Mesothelial cell of epicardium (in vitro differentiated cells): ENCODE results near the gene THSD7A. TPM values are rescaled to one million over a fixed set of nuclear protein-coding genes. Genes with fewer than 3 reads are reported as not detected.

ENCODE experiments used
- DNase-seq, 2 experiments: peaks; one replicate each; pipeline ENCODE4 v3.0.0; 2021; ENCODE audit warnings: low spot score in 2 of 2; ENCODE audit not compliant: unreplicated experiment in 2 of 2
- H3K27ac Mint-ChIP-seq: 2 replicates; pipeline ENCODE4 v1.8.0; 2021; ENCODE audit warnings: mixed read lengths
- H3K27me3 Mint-ChIP-seq: 2 replicates; pipeline ENCODE4 v1.8.0; 2021; ENCODE audit warnings: low read depth, mixed read lengths
- H3K36me3 Mint-ChIP-seq: 2 replicates; pipeline ENCODE4 v1.8.0; 2021; ENCODE audit warnings: mixed read lengths
- H3K4me1 Mint-ChIP-seq: 2 replicates; pipeline ENCODE4 v1.8.0; 2021; ENCODE audit warnings: mixed read lengths
- H3K4me3 Mint-ChIP-seq: 2 replicates; pipeline ENCODE4 v1.8.0; 2021; ENCODE audit warnings: mild to moderate bottlenecking, moderate library complexity, mixed read lengths
- H3K9me3 Mint-ChIP-seq: 2 replicates; pipeline ENCODE4 v1.8.0; 2021; ENCODE audit warnings: mixed read lengths
- total RNA-seq: library from RNA; stranded (reverse); gene quantifications from 3 replicates; pipeline ENCODE4 v1.2.1, GENCODE V29; 2021
- TF ChIP-seq, protein P1 (sequence below): fragments of 200-600 bp; sonication (generic); IDR thresholded peaks from one replicate; pipeline ENCODE4 v1.5.0; 2021; ENCODE audit warnings: antibody characterized with exemption; ENCODE audit not compliant: unreplicated experiment

Gene THSD7A
- total RNA-seq, 1 donor from 2014 or later: 13.4 TPM

DNA sequence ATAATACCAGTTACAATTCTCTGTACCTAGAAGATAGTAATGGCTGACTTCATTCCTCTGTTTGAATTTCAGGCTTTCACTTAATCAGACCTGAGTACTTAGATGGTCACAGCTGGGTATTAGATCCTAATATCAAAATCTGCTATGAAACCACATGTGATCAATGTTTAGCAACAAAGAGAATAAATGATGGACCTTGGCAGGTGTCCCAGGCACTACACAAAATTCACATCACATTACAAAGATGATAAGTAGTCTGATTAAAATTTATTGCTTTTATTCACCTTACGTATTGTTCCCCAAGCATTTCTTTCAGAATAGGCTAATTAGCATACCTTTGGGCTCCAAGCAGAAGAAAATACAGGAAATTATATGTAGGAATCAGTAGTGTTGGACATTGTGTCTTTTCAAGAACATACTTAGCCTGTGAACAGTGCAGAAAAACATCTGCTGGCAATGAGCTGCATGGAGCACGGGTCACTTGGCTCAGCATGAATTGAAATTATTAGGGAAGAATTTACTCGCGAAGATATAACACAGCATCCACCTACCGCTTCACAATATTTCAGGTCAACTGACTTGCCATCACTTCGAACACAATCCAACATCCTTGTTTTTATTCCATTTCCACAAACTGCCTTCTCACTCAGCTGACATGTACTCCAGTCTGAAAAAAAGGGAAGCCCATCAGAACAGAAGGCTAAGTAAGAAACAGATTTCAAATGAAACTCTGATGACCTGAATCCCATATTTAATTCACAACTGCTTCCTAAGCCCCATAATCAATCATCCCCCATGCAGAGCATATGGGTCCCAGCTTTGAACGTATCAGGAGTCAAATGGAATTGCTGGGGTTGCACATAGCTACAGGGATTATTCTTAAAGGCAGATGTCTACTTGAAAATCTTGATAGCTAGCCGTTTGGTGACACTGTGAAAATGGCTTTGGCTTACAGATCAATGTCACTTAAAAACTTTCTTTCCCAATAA, 421.0 kb downstream of the THSD7A start:
- Mint-ChIP-seq H3K9me3 (peaks cover 18% of the 10 kb centered on the region), H3K36me3 (peaks cover 19% of the 10 kb centered on the region), H3K27ac (no peak overlapping the region), H3K4me3 (no peak overlapping the region), H3K4me1 (peaks cover 8% of the 10 kb centered on the region), H3K27me3 (no peaks in the 10 kb centered on the region)
- TF ChIP-seq, protein P1, sequence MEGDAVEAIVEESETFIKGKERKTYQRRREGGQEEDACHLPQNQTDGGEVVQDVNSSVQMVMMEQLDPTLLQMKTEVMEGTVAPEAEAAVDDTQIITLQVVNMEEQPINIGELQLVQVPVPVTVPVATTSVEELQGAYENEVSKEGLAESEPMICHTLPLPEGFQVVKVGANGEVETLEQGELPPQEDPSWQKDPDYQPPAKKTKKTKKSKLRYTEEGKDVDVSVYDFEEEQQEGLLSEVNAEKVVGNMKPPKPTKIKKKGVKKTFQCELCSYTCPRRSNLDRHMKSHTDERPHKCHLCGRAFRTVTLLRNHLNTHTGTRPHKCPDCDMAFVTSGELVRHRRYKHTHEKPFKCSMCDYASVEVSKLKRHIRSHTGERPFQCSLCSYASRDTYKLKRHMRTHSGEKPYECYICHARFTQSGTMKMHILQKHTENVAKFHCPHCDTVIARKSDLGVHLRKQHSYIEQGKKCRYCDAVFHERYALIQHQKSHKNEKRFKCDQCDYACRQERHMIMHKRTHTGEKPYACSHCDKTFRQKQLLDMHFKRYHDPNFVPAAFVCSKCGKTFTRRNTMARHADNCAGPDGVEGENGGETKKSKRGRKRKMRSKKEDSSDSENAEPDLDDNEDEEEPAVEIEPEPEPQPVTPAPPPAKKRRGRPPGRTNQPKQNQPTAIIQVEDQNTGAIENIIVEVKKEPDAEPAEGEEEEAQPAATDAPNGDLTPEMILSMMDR: no peak
- DNase-seq: no peak

DNA sequence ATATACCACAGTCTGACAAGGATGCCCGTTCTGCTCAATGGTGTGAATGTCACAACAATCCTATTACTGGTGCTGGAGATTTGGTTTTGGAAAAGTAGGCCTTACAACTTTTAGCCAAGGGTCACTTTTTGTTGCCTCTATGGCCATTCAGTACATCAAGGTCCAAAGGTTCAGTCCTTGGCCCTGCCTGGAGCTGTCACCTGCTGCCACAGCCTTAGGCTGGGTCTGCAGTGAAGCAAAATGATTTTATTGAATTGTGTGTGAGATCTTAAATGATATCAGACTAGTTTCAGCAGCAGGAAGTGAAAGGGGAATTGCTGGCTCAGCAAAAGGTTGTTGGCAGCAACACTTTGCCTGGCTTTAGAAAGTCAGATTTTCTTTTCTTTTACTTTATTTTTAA, 427.6 kb downstream of the THSD7A start:
- H3K4me3 Mint-ChIP-seq: no peak overlapping the region
- H3K27ac Mint-ChIP-seq: no peak overlapping the region
- H3K36me3 Mint-ChIP-seq: peaks cover 7% of the 10 kb centered on the region
- TF ChIP-seq, protein P1: no peak
- H3K27me3 Mint-ChIP-seq: no peaks in the 10 kb centered on the region
- no peaks in the 10 kb centered on the region for H3K4me1 Mint-ChIP-seq
- peaks cover 4% of the 10 kb centered on the region for H3K9me3 Mint-ChIP-seq
- no peak for DNase-seq

DNA sequence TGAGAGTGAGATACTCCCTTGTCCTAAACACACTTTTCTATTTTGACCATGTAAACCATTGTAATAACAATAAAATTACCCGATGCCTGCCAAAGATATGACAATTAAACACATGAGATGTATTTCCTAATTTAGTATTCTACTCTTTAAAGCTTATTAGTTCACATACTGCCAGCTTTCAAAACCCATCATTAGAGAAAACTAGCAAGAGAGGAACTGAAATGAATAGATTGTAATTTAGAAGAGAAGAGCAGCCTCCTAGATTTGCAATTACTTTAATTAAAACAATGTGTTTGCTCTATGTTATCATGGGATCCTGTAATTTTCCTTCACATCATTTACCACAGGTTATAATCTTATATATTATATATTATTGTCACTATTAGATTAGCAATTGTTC, 428.2 kb downstream of the THSD7A start:
- H3K27ac Mint-ChIP-seq: no peak overlapping the region
- H3K36me3 Mint-ChIP-seq: peaks cover 10% of the 10 kb centered on the region
- H3K27me3 Mint-ChIP-seq: no peaks in the 10 kb centered on the region
- H3K4me1 Mint-ChIP-seq: no peaks in the 10 kb centered on the region
- H3K9me3 Mint-ChIP-seq: peaks cover 4% of the 10 kb centered on the region
- TF ChIP-seq, protein P1: no peak
- no peak for DNase-seq
- H3K4me3 Mint-ChIP-seq: no peak overlapping the region

DNA sequence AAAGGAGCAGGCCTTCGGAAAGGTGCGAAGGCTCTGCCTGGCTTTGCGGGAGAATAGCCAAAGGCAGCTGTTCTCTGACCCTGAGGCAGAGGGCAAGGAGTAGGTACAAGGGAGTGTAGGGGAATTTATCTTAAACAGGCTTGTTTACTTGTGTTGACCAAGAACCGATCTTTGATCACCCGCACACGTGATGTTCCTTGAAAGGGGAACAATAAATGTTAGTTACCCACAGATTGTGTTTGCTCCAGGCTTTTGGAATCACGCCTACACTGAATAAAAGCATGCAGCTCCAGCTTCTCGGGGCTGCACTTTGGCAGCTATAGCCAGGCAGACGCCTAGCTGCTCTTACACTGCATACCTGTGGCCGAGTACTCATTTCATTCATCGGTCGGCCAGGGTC, 437.6 kb downstream of the THSD7A start:
- no peak for DNase-seq
- Mint-ChIP-seq H3K9me3 (peaks cover 45% of the 10 kb centered on the region), H3K27ac (no peak overlapping the region), H3K27me3 (no peaks in the 10 kb centered on the region), H3K4me1 (no peaks in the 10 kb centered on the region), H3K36me3 (peaks cover 54% of the 10 kb centered on the region), H3K4me3 (no peak overlapping the region)
- TF ChIP-seq, protein P1: no peak

DNA sequence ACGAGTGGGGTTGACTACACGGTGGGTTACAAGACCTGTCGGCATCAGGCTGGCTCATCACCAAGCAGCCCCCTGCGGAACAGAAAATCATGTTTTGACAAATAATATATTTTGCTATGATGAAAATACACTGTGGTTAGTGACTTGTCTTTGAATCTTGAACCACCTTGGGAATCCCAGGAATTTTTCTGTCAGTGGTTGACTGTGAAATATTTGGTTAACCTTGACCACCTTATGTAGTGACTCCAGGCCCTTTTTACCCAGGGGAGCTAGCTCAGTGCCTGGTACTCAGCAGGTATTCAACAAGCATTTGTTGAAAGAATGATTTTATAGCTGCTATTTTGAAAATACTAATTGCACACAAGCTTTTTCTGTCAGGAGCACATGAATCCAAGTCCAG, 452.4 kb downstream of the THSD7A start:
- DNase-seq: no peak
- peaks cover 13% of the 10 kb centered on the region for H3K4me1 Mint-ChIP-seq
- no peaks in the 10 kb centered on the region for H3K36me3 Mint-ChIP-seq
- H3K9me3 Mint-ChIP-seq: no peaks in the 10 kb centered on the region
- TF ChIP-seq, protein P1: no peak
- no peak overlapping the region for H3K27ac Mint-ChIP-seq
- no peaks in the 10 kb centered on the region for H3K27me3 Mint-ChIP-seq
- no peak overlapping the region for H3K4me3 Mint-ChIP-seq
